Left lobe of liver (tissue), 2 donors: ENCODE measurements around the gene ARHGEF7. TPM values are rescaled to one million over a fixed set of nuclear protein-coding genes. Genes with fewer than 3 reads are reported as not detected.
"Not testable (repeated sequence)": the region's sequence is repeated elsewhere in the genome, so short reads cannot be mapped to it uniquely, and the experiment has no call there.

ENCODE experiments used
- ATAC-seq: fragments of 200-7000 bp; cut with Tn5 transposase; one replicate; pipeline ENCODE4 v1.9.1; 2020; ENCODE audit warnings: mild to moderate bottlenecking, moderate library complexity
- DNase-seq: peaks from one replicate; pipeline ENCODE4 v3.0.0-alpha.2; 2020; ENCODE audit warnings: low spot score
- total RNA-seq: library from RNA; stranded (reverse); gene quantifications from one replicate; pipeline ENCODE4 v1.2.1, GENCODE V29; 2021
- donor health status: DM: no; HTN: no; CAD: no; lungs with moderate emphysema.
- donor health status: DM: no; HTN: yes; CAD: no.

Gene ARHGEF7
- total RNA-seq, 1 donor from 2014 or later: 34.6 TPM

DNA sequence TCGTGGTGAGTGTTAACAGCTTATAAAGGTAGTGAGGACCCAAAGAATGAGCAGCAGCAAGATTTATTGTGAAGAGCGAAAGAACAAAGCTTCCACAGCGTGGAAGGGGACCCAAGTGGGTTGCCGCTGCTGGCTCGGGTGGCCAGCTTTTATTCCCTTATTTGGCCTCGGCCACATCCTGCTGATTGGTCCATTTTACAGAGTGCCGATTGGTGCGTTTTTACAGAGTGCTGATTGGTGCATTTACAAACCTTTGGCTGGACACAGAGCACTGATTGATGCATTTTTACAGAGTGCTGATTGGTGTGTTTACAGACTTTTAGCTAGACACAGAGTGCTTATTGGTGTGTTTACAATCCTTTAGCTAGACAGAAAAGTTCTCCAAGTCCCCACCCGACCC lies 74.4 kb downstream of the ARHGEF7 start:
- DNase-seq, ATAC-seq: not testable (repeated sequence)

GRCh38 chr13:111193223-111193622 lies 78.1 kb downstream of the ARHGEF7 start:
- not testable (repeated sequence) for DNase-seq

GRCh38 chr13:111194651-111195050 lies 79.5 kb downstream of the ARHGEF7 start:
- ATAC-seq, DNase-seq: not testable (repeated sequence)

More at GRCh38 chr13:111193223-111193622, 78.1 kb downstream of the ARHGEF7 start:
- ATAC-seq: not testable (repeated sequence)

- DNase-seq, ATAC-seq: not testable (repeated sequence)
These were observed 83.7 kb downstream of the ARHGEF7 start for GRCh38 chr13:111198732-111199378.

DNA sequence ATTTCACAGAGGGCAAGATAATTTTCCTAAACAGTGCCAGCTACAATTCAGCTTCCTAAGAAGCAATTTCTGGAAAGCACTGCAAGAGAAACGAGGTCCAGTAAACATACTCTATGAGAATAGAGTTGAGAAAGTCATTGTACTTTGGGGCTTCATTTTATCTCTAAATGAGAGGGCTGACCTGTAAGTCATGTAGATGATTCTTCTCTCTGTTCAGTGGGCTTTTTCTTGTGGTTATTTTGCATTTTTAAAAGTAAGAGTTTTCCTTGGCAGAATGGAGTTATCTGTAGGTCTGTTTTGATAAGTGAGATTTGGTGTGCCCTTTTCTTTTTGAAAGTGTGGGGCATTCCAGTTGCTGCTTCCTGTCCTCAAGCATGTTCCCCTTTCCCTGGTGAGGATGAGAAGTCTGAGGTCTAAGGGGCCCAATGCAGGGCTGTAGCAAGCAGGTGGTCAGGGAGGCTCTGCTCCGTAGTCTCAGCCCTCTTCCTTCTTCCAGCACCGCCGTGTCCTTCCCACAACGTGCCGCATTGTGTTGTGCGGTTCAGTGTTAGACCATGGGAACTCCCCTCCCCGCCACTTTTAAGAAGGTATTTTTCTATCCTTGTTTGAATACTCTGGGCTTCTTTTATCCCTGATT lies 86.3 kb downstream of the ARHGEF7 start:
- DNase-seq: no peak

GRCh38 chr13:111202156-111202621 lies 87.1 kb downstream of the ARHGEF7 start:
- peak; percentile 82 for ATAC-seq
- DNase-seq: no peak

More for the DNA sequence above, 86.3 kb downstream of the ARHGEF7 start:
- ATAC-seq: no peak

GRCh38 chr13:111202745-111203144 lies 87.6 kb downstream of the ARHGEF7 start:
- peak; percentile 48 for ATAC-seq
- DNase-seq: no peak

GRCh38 chr13:111203736-111204389 lies 88.8 kb downstream of the ARHGEF7 start:
- ATAC-seq (peak; percentile 5), DNase-seq (no peak)

GRCh38 chr13:111204438-111205177 lies 89.5 kb downstream of the ARHGEF7 start:
- DNase-seq (no peak), ATAC-seq (peak; percentile 65)

DNA sequence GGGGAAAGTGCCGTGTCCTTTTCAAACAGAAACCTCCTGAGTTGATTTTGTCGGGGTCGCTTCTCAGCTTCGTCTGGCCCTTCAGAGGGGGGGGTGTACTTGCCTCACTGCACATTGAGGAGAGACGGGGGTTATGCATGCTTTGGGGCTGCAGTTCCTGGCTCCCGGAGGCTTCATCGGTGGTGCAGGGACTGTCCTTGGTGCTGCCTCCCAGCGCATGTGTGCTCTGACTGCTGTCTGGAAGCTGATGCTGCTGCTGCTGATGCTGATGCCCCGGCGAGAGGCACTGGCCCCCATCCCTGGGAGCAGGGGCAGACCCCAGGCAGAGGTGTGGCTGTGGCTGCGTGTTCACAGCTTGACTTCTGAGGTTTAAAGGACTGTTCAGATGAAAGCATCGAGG lies 91.0 kb downstream of the ARHGEF7 start:
- DNase-seq (no peak), ATAC-seq (no peak)

- ATAC-seq: no peak
- DNase-seq: no peak
These were observed 94.5 kb downstream of the ARHGEF7 start for GRCh38 chr13:111209613-111210012.

DNA sequence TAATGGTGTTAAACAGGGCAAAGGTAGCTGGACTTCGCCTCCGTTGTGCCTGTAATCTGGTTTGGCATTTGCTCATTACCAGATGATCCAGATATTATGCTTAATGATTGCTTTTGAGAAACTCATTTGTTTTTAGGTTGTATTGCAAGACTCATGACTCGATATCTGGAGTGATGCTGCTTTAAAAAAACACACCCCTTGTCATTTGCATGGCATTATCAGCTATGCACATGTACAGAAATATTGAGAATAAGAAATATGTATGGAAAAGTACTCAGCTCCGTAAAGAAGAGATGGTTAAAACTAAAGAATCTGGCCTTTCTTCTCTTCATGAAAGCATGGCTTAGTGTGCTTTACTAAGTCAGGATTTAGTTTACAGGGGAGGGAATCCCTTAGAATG lies 95.0 kb downstream of the ARHGEF7 start:
- ATAC-seq: no peak
- DNase-seq: no peak

DNA sequence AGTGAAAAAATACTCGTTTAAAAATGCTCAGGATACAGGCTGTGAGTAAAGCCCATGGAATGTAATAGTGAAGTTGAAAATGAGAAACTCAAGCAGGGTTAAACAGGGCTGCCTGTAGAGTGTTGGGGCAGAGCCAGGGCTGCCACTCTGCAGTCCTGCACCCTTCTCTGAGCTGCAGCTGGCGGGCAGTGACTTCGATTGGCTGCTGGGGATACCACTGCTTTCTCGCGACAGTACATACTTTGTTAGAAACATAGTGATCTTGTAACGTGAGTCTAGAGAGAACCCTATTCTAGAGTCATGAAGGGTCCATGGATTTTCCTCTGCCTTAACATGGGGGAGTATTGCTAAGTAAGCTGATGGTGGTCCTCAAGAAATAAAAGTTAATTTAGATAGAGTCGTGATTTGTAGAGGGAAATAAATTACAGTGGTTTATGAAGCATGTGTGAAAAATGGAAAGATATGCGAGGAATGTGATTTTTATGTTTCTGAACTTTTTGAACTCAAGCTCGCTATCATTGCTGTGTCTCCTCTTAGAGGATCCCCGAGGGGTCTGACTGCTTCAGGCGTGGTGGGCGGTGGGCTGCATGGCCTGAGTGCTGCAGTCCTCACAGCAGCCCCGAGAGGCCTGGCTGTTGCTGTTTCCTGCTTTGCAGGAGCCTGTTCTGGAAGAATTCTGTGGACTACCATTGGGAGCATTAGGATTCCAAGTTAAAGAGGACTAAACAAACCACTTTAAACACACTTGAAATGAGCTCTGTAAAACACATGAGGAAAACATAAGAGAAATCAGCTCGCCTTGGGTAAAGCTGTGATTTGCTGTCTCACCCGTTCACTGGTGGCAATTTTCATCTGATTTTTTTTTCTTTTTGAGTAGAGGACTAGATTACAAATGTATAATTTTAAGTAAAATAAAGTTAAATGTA lies 95.7 kb downstream of the ARHGEF7 start:
- ATAC-seq: no peak
- no peak for DNase-seq

DNA sequence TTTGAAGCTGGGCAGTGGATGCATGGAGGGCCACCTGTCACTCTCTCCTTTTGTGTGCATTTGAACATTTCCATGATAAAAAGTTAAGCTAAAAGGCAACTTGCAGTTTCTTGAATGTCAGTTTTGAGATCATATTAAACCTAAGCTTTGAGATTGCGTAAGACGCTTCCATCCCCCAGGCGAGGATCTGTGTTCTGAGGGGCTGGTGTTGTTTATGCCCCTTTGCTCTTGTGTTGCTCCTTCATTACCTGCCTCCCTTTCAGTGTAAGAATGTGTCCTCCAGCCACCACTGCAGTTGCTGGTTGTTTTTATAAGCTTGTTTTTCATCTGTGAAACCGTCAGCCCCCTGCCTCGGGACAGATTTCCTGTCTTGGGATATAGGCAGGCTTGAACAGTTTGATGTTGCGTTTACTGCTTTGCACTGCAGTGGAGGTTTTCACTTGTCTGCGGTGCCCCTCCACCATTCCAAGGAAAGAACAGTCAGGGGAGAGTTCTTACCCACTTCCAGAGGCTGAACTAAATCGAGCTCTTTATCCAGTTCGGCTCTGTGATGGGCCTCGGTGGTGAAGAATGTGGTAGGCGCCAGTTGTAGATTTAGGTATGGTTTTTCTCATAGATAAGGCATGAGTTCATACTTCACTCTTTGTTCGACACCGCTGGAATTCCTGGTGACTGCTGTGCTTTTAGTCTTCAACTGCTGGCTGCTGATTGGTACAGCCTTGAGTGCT lies 96.8 kb downstream of the ARHGEF7 start:
- ATAC-seq (no peak), DNase-seq (no peak)

DNA sequence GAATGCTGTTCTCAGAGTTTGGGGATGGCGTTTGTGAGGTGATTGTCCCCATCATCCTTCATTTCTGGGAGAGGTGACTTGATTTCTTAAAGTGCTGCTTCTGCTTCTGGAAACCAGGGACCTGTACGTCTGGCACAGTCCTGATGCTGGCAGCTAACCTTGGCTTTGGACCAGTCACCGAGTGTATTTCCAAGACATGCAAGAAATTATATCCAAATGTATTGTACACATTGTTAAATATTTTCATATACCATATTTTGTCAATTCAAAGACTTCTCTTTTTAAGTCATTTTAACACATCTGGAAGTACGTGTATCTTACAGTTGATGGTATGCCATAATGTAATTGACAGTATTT lies 97.4 kb downstream of the ARHGEF7 start:
- DNase-seq (no peak), ATAC-seq (no peak)

- peak; percentile 78 for DNase-seq
- ATAC-seq: peak; percentile 62
These were observed 99.0 kb downstream of the ARHGEF7 start for GRCh38 chr13:111213964-111214726.

DNA sequence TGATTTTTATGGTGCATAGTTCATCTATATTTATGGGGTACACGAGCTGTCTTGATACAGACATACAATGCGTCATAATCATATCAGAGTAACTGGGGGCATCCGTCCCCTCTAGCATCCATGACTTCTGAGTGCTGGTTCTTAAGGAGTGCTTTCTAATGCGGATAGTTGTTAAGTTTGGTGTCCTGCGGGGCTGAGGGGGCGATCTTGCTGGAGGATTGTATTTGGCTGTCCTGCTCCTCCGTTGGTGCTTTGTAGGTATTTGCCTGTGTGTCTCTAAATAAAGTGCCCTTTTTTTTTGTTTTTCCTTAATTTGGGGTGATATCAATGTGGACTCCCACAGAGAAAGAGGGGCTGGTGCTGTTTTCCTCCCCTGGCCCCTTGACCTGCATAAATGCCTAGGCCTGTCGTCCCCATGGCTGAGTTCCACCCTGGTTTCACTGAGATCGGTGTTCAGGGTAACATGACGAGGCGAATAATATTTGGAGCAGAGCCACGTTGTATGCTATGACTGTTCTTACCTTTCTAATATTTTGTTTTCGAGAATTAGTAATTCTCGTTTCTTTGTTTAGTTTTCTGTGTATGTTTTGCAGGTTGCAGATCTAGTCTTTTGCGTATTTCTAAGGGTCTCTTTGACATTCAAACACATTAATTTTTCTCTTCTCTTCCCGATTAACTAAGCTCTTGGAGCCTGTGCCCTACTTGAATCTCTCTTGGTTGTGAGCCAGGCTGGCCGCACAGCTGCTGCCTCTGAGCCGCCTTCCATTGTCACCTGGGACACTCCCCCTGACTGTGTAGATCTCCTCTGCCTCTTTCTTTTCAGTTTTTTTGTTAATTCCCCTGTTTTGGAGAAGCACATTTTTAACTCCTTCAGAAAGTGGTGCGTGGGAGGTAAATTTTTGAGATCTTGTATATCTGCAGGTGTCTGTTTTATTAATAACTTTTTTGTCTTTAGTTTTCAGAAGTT lies 100.3 kb downstream of the ARHGEF7 start:
- DNase-seq (no peak), ATAC-seq (no peak)
